ENCODE measurements around the gene UGT1A9. TPM values are rescaled to one million over a fixed set of nuclear protein-coding genes. Genes with fewer than 3 reads are reported as not detected.
"Not testable (repeated sequence)": the region's sequence is repeated elsewhere in the genome, so short reads cannot be mapped to it uniquely, and the experiment has no call there.

UGT1A9 gene
- total RNA-seq, 1 donor from 2014 or later = not detected

GRCh38 chr2:233676046-233676445, 4.3 kb downstream of the UGT1A9 start:
- no peak for DNase-seq
- intact Hi-C loops (cut with micrococcal nuclease) = no loop called here
- ATAC-seq = no peak

- intact Hi-C loops (cut with micrococcal nuclease) = no loop called here
- DNase-seq (no peak), ATAC-seq (no peak)
Observed at GRCh38 chr2:233679196-233679595, 7.5 kb downstream of the UGT1A9 start.

GRCh38 chr2:233680361-233681045, 8.8 kb downstream of the UGT1A9 start:
- no peak for DNase-seq
- intact Hi-C loops (cut with micrococcal nuclease) = no loop called here

GRCh38 chr2:233681521-233682099, 9.9 kb downstream of the UGT1A9 start, which contains the start of gene UGT1A7:
TSS of gene UGT1A7 (plus strand) at chr2:233681901. CDS start at chr2:233681938, 37 bp downstream.
- intact Hi-C loops (cut with micrococcal nuclease) = no loop called here
- DNase-seq = no peak

More at GRCh38 chr2:233680361-233681045, 8.8 kb downstream of the UGT1A9 start:
- no peak for ATAC-seq

GRCh38 chr2:233684640-233685039, 12.9 kb downstream of the UGT1A9 start:
- ATAC-seq = no peak
- no peak for DNase-seq
- intact Hi-C loops (cut with micrococcal nuclease) = no loop called here

More at GRCh38 chr2:233681521-233682099, 9.9 kb downstream of the UGT1A9 start, which contains the start of gene UGT1A7:
- no peak for ATAC-seq

- intact Hi-C loops (cut with micrococcal nuclease) = no loop called here
- DNase-seq (no peak), ATAC-seq (no peak)
Observed at GRCh38 chr2:233686928-233687327, 15.2 kb downstream of the UGT1A9 start.

- no peak for ATAC-seq
- no peak for DNase-seq
- intact Hi-C loops (cut with micrococcal nuclease) = no loop called here
Observed at GRCh38 chr2:233688341-233688740, 16.6 kb downstream of the UGT1A9 start.

GRCh38 chr2:233689031-233689430, 17.3 kb downstream of the UGT1A9 start:
- ATAC-seq = no peak
- intact Hi-C loops (cut with micrococcal nuclease) = no loop called here
- DNase-seq = no peak

GRCh38 chr2:233689501-233689900, 17.8 kb downstream of the UGT1A9 start:
- ATAC-seq (no peak), DNase-seq (no peak)
- intact Hi-C loops (cut with micrococcal nuclease) = no loop called here

- DNase-seq = no peak
- intact Hi-C loops (cut with micrococcal nuclease) = no loop called here
- ATAC-seq = no peak
Observed at GRCh38 chr2:233690444-233690843, 18.7 kb downstream of the UGT1A9 start.

GRCh38 chr2:233691443-233692433, 20.0 kb downstream of the UGT1A9 start:
- no peak for ATAC-seq
- no peak for DNase-seq
- intact Hi-C loops (cut with micrococcal nuclease) = no loop called here

GRCh38 chr2:233692648-233693047, 20.9 kb downstream of the UGT1A9 start, which contains the start of gene UGT1A6:
TSS of gene UGT1A6 (plus strand) at chr2:233692890. CDS start at chr2:233693005, 115 bp downstream.
- intact Hi-C loops (cut with micrococcal nuclease) = no loop called here
- ATAC-seq (no peak), DNase-seq (no peak)

- ATAC-seq (no peak), DNase-seq (no peak)
- intact Hi-C loops (cut with micrococcal nuclease) = no loop called here
Observed at GRCh38 chr2:233693963-233694362, 22.3 kb downstream of the UGT1A9 start.

- DNase-seq (no peak), ATAC-seq (no peak)
- intact Hi-C loops (cut with micrococcal nuclease) = no loop called here
Observed at GRCh38 chr2:233698740-233699139, 27.0 kb downstream of the UGT1A9 start.

GRCh38 chr2:233699424-233700027, 27.8 kb downstream of the UGT1A9 start:
- no peak for DNase-seq
- ATAC-seq = no peak
- intact Hi-C loops (cut with micrococcal nuclease) = no loop called here

GRCh38 chr2:233700028-233700635, 28.4 kb downstream of the UGT1A9 start:
- no peak for DNase-seq
- no peak for ATAC-seq
- intact Hi-C loops (cut with micrococcal nuclease) = no loop called here

GRCh38 chr2:233700842-233701241, 29.1 kb downstream of the UGT1A9 start:
- ATAC-seq; DNase-seq; intact Hi-C loops (cut with micrococcal nuclease): not testable (repeated sequence)

- ATAC-seq (no peak), DNase-seq (no peak)
- intact Hi-C loops (cut with micrococcal nuclease) = no loop called here
Observed at GRCh38 chr2:233702238-233702637, 30.5 kb downstream of the UGT1A9 start.

Measured in left ventricle myocardium superior (tissue), 1 donor.